H54 (cell line): ENCODE measurements around the gene COL20A1.
"Not testable (repeated sequence)": the region's sequence is repeated elsewhere in the genome, so short reads cannot be mapped to it uniquely, and the experiment has no call there.

ENCODE experiments used
- DNase-seq: peaks from one replicate; pipeline ENCODE4 v3.0.0; 2011; ENCODE audit warnings: low spot score, mixed read lengths; ENCODE audit not compliant: insufficient read length
- FAIRE-seq: peaks from 3 replicates; lab custom pipeline; 2011; peaks lifted over from hg19 to GRCh38; lab: Jason Lieb, UNC
- POLR2A ChIP-seq: IDR thresholded peaks from 2 replicates; pipeline ENCODE4 v1.6.1; 2011; ENCODE audit warnings: low read depth, mild to moderate bottlenecking, low read length

Gene COL20A1

DNA sequence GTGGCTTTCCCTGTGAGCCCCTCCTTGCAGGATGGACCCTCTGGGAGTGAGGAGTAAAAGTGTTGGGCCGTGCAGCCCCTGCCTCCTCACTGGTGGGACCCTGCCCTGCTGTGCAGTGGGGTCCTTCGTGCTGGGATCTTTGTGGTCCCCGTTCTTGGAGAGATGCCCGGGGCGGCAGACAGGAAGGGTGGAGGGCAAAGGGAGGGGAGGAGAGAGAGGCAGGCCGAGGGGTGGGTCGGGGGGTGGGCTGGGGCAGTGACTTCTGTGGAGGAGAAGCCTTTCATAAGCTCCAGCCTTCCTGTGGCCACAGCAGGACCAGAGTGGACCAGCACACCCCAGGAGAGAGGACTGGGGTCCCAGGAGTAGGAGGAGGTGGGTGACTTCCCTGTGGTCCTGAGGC is at the start of gene COL20A1:
Gene COL20A1 (plus strand): TSS at position 283 of the 400 bp plus-strand sequence. CDS start 1,922 bp downstream, outside the sequence.
- FAIRE-seq: no peak
- DNase-seq: no peak
- no peak for TF ChIP-seq POLR2A

DNA sequence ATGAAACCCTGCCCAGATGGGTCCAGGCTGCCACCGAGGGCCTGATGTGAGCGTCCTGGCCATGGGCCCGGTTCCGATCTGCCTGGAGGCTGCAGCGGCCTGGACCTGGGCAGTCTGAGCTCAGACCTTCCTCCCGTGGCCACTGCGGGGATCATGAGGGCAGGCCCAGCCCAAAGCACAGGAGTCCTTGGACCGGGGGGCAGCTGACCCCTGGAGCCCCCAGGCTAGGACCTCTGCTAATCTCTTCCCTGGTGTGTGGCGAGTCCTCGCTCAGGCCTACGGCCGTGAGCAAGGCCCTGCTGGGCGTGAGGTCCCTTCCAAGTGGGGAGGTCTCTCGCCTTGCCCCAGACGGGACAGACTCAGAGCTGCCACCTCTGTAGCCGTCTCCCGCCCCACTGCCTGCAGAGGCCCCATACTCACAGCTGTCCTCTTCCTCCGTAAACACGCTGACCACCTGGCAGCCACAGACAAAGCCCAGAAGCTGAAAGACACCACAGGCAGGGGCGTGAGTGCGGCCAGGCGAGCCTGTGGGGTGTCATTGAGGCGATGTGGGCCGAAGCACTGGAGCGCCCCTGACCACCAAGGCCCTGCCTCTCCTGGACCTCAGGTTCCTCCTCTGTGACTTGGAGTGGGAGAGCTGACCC is 49.3 kb upstream of the COL20A1 start:
- no peak for TF ChIP-seq POLR2A
- no peak for DNase-seq
- no peak for FAIRE-seq

DNA sequence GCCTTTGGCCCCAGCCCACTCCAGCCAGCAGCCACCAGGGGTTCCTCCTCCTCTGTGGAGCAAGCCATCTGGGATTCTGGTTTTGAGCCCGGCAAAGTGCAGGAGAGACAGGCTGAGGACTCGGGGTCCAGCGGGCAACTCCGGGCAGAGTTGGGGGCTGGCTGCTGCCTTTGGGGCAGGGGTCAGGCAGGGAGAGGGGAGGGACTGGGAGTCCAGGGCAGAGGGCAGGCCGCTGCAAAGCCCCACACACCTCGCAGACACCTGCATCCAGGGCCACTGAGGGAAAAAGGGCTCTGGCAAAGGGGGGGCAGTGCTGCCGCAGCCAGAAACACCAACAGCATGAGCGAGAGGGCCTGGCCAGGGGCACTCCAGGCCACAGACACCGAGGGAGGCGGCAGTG is 48.5 kb upstream of the COL20A1 start:
- DNase-seq: no peak
- no peak for FAIRE-seq
- TF ChIP-seq POLR2A: no peak

DNA sequence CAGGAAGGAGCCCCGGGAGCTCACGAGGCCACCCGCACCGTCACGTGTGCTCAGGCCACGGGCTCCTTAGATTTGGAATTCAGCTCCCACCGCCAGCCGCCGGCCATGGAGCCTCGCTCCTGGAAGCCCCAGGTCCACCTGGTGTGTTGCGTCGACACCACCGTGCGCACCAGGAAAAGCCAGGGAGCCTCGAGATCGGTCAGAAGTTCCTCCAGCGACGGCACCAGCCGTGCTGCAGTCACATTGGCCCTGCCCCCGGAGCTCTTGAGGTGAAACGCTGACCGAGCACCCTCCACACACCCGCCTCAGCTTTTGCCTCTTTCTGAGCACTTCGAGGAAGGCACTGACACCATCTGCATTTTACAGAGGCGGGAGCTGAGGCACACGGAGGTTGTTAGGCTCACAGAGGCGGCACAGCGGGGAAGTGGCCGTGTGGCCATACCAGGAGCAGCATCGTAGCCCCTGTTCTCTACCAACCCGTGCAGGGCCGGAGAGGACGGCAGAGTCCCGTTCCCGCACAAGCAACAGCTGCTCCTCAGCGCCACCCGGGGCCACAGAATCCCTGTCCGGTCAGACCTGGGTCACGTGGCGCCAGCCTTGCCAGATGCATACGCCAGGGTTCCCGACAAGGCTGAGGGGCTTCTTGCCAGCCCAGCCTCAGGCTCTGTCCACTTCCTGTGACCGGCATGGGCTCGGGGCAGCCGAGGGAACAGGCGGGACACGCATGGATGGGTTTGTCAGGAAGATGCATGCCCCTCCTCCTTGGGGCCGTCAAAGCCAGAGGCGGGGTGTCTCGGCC is 46.3 kb upstream of the COL20A1 start:
- FAIRE-seq (no peak), DNase-seq (no peak)
- no peak for TF ChIP-seq POLR2A

DNA sequence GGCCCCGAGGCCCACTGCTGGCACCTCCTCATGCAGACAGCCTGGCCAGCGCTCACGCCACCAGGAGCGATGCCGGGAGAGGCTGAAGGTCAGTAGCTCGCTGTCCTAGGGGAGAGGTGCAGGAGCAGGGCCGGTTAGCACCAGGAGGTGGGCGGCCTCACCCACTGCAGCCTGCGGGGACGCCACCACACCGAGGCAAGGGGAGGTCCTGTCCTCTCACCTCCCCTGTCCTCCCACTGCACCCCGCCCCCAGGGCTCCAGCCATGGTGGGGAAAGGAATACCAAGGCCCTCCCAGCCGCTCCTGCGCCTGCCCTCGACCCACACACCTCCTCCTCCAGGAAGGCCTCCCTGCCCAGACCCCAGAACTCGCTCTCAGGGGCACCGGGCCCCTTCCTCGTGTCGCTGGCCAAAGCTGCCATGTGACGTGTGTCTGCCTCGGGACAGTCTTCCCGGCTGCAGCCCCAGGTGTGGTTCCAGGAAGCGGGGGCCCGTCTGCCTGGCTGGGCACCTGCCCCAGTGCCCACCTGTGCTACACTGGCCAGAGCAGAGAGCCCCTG is 45.2 kb upstream of the COL20A1 start:
- no peak for FAIRE-seq
- TF ChIP-seq POLR2A: no peak
- no peak for DNase-seq

DNA sequence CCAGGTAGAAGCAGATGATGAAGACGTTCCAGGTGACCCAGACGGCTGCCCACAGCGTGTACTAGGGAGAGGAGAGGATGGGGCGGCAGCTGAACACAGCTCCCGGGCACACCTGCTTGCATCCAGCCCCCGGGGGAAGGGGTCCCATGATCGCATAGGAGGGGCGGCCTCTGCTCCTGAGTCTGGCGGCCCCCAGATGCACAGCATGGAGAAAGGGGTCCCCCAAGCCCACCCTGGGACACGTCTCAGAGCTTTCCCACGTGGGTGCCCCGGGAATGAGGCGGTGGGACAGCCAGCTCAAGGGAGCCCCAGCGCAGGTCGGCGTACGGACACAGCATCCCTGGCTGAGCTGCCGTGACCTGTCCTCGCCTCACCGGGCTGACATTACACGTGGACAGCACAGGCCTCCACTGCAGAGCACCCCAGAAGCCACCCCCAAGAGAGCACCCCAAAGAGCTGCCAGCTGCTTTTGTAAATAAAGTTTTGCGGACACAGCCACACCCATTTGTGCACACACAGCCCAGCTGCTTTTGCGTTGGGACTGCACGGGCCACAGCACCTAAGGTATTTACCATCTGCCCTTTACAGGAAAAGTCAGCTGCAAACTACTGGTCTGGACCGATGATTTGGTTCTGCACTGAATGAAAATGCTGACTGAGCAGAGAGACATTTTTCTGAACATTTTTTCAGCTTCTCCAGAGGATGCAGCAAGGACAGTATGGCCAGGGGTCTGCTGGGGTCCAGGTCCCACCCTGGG is 44.0 kb upstream of the COL20A1 start:
- no peak for DNase-seq
- no peak for TF ChIP-seq POLR2A
- FAIRE-seq: no peak

DNA sequence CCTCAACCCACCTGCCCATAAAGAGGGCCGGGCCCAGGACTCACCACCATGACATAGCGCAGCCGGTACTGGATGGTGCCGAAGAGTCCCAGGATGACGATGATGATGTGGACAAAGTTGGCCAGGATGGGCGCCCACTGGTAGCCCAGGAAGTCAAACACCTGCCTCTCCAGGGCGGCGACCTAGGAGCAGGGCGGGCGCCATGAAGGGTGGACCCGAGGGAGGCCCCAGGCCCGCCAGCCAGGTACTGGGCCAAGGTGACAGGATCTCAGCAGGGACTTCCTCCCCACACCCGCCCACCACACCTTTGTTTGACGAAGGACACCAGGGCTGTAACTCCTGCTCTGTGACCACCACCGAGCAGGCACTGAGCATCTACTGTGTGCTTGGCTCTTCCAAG is 43.1 kb upstream of the COL20A1 start:
- no peak for FAIRE-seq
- no peak for TF ChIP-seq POLR2A
- no peak for DNase-seq

DNA sequence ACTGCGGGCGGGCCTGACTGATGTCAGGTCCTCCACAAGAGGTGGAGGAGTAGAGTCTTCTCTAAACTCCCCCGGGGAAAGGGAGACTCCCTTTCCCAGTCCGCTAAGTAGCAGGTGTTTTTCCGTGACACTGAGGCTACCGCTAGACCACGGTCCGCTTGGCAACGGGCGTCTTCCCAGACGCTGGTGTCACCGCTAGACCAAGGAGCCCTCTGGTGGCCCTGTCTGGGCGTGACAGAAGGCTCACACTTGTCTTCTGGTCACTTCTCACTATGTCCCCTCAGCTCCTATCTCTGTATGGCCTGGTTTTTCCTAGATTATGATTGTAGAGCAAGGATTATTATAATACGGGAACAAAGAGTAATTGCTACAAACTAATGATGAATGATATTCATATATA is 41.6 kb upstream of the COL20A1 start:
- not testable (repeated sequence) for DNase-seq, FAIRE-seq

DNA sequence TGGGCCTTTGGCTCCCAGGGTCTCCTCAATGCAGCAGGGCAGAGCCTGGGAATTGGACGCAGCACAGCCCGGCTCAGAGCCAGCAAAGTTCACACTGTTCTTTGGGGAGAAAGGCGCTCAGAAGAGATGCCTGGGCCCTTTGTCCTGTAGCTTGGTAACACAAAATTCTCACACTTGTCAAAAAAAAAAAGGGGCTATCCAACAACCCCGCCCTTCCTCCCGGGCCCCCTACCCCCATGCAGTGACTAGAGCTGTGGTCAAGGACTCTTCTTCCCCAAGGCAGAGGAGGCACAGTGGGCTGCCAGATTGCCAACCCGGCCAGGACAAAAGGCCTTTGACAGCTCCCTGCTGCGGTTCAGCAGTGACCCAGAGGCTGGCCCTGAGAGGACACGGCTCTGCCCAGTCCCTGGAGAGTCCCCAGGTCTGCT is 40.7 kb upstream of the COL20A1 start:
- DNase-seq (no peak), FAIRE-seq (no peak)
- TF ChIP-seq POLR2A: no peak

DNA sequence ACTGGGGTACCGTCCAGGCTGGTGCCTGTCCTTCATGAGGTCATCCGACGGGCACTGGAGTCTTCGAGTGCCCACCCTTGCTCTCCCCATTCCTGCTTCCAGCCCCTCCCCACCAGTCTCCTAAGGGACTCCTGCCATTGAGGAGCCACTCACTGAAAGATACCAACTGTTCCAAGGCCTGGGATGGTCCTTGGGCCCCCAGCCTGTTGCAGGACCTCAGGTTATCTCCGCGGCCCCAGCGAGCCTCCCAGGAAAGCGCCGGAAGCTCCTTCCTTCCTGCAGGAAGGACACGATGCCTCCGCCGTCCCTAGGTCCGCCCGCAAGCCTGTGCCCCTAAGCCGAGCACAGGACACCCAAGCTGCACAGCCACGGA is 39.9 kb upstream of the COL20A1 start:
- FAIRE-seq: no peak
- no peak for TF ChIP-seq POLR2A
- no peak for DNase-seq

DNA sequence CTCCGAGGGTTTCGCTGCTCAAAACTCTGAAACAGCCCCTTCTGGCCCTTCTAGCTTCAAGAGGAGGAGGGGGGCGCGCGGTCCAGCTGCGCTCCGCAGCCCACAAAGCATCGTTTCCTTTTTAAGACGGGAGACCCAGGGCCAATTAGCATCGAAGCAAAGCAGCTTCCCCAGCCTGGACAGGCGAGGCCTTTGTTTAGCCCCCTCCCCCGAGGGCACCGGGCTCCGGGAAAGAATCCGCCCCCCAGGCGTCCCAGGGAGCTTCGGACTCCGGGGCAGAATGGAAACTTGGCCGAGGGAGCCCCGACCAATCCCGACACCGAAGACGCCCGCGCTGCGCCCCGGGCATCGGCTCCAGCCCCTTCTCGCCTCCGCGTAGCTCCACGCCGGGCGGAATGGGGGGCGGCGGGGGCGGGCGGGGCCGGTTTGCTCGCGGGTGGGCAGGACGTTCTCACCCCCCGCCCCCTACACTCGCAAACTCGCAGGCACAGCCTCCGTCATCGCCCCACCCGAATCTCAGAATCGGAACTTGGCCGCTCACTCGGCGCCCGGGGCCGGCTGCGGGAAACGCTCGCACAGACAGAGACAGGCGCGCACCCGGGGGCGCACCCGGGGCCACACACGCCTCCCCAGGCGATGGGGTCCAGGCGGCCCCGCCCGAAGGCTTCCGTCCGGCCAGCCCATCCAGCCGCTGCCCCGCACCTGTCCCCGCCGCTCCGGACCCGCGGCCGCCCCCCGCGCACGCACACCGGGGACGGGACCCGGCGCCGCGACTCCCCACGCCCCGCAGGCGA is 39.4 kb upstream of the COL20A1 start:
- FAIRE-seq (no peak), DNase-seq (no peak)
- TF ChIP-seq POLR2A: no peak

DNA sequence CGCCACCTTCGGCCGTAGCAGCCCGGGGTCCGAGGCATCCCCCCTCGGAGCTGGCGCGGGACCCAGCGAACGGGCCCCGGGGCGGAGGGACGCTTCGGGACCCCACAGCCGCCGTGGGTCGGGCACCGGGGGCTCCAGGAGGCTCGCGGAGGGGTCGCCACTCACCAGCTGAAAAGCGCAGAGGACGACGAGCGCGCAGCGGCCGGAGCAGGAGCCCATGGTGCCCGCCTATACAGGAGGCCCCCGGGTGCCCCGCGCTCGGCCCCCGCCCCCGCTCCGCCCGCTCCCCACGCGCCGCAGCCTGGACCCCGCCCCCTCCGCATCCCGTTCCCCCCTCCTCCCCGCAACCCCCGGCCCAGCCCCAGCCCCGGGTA is 38.8 kb upstream of the COL20A1 start, which contains the start of gene NKAIN4:
Gene NKAIN4 (minus strand): TSS at position 232 of the 374 bp plus-strand sequence. CDS start 13 bp downstream, at position 219.
- TF ChIP-seq POLR2A: no peak
- DNase-seq: no peak
- FAIRE-seq: no peak
